Dendritic cell treated with granulocyte-macrophage colony-stimulating factor and Interleukin-4, amounts not matched to agents 40 ng/mL and 50 ng/mL, for 4 days (primary cell): ENCODE measurements around the gene TSTD1.
"Not testable (repeated sequence)": the region's sequence is repeated elsewhere in the genome, so short reads cannot be mapped to it uniquely, and the experiment has no call there.

Source experiments
- H3K27ac Mint-ChIP-seq: one replicate; pipeline ENCODE4 v1.8.0; 2022; ENCODE audit warnings: mild to moderate bottlenecking, mixed read lengths
- H3K27me3 Mint-ChIP-seq: one replicate; pipeline ENCODE4 v1.8.0; 2022; ENCODE audit warnings: mild to moderate bottlenecking, mixed read lengths
- H3K36me3 Mint-ChIP-seq: one replicate; pipeline ENCODE4 v1.8.0; 2022; ENCODE audit warnings: low read depth, mixed read lengths
- H3K4me1 Mint-ChIP-seq: one replicate; pipeline ENCODE4 v1.8.0; 2022; ENCODE audit warnings: low read depth, mixed read lengths
- H3K4me3 Mint-ChIP-seq: one replicate; pipeline ENCODE4 v1.8.0; 2022; ENCODE audit warnings: mild to moderate bottlenecking, moderate library complexity, mixed read lengths
- H3K9me3 Mint-ChIP-seq: one replicate; pipeline ENCODE4 v1.8.0; 2022; ENCODE audit warnings: mixed read lengths
- intact Hi-C: fragments of 100-400 bp; cut with micrococcal nuclease; formaldehyde crosslinking; loops from one replicate; pipeline ENCODE4 v1.15.0; 2022

The TSTD1 gene

GRCh38 chr1:161017756-161018630, 20.8 kb downstream of the TSTD1 start:
- intact Hi-C loops, result no loop called here
- Mint-ChIP-seq H3K27ac (peak overlapping the region; percentile 82), H3K9me3 (no peaks in the 10 kb centered on the region), H3K27me3 (no peaks in the 10 kb centered on the region), H3K36me3 (peaks cover 12% of the 10 kb centered on the region), H3K4me3 (no peak overlapping the region), H3K4me1 (peaks cover 64% of the 10 kb centered on the region)

- H3K27me3 Mint-ChIP-seq, H3K9me3 Mint-ChIP-seq, H3K4me3 Mint-ChIP-seq, intact Hi-C loops: not testable (repeated sequence)
- Mint-ChIP-seq H3K36me3 (peaks cover 12% of the 10 kb centered on the region), H3K27ac (peak overlapping the region; percentile 82), H3K4me1 (peaks cover 65% of the 10 kb centered on the region)
Measured at GRCh38 chr1:161017181-161017580, 21.6 kb downstream of the TSTD1 start.

GRCh38 chr1:161016683-161017082, 22.1 kb downstream of the TSTD1 start:
- peaks cover 68% of the 10 kb centered on the region for H3K4me1 Mint-ChIP-seq
- intact Hi-C loops, H3K9me3 Mint-ChIP-seq, H3K4me3 Mint-ChIP-seq, H3K27me3 Mint-ChIP-seq: not testable (repeated sequence)
- H3K36me3 Mint-ChIP-seq, result peaks cover 12% of the 10 kb centered on the region
- H3K27ac Mint-ChIP-seq, result peak overlapping the region; percentile 68

GRCh38 chr1:161013488-161014230, 25.1 kb downstream of the TSTD1 start:
- H3K9me3 Mint-ChIP-seq, result no peaks in the 10 kb centered on the region

GRCh38 chr1:161013131-161013487, 25.7 kb downstream of the TSTD1 start:
- Mint-ChIP-seq H3K27ac (peak overlapping the region; percentile 99), H3K4me3 (peak overlapping the region; percentile 75), H3K9me3 (no peaks in the 10 kb centered on the region), H3K4me1 (peaks cover 44% of the 10 kb centered on the region), H3K36me3 (no peaks in the 10 kb centered on the region), H3K27me3 (no peaks in the 10 kb centered on the region)
- intact Hi-C loops, result no loop called here

More at GRCh38 chr1:161013488-161014230, 25.1 kb downstream of the TSTD1 start:
- Mint-ChIP-seq H3K4me1 (peaks cover 49% of the 10 kb centered on the region), H3K27ac (peak overlapping the region; percentile 99), H3K36me3 (no peaks in the 10 kb centered on the region), H3K4me3 (peak overlapping the region; percentile 75), H3K27me3 (no peaks in the 10 kb centered on the region)
- intact Hi-C loops, result no loop called here

GRCh38 chr1:161012420-161012819, 26.3 kb downstream of the TSTD1 start:
- Mint-ChIP-seq H3K36me3 (no peaks in the 10 kb centered on the region), H3K27me3 (no peaks in the 10 kb centered on the region), H3K4me1 (peaks cover 37% of the 10 kb centered on the region), H3K27ac (peak overlapping the region; percentile 99), H3K9me3 (no peaks in the 10 kb centered on the region), H3K4me3 (no peak overlapping the region)
- intact Hi-C loops, result no loop called here

GRCh38 chr1:161009602-161010211, 29.1 kb downstream of the TSTD1 start:
- intact Hi-C loops, result no loop called here
- H3K9me3 Mint-ChIP-seq, result no peaks in the 10 kb centered on the region
- peaks cover 6% of the 10 kb centered on the region for H3K36me3 Mint-ChIP-seq
- peaks cover 34% of the 10 kb centered on the region for H3K4me1 Mint-ChIP-seq
- H3K4me3 Mint-ChIP-seq, result no peak overlapping the region
- no peak overlapping the region for H3K27ac Mint-ChIP-seq
- no peaks in the 10 kb centered on the region for H3K27me3 Mint-ChIP-seq

GRCh38 chr1:161008869-161009510, 29.8 kb downstream of the TSTD1 start:
- Mint-ChIP-seq H3K36me3 (peaks cover 6% of the 10 kb centered on the region), H3K27ac (no peak overlapping the region), H3K27me3 (no peaks in the 10 kb centered on the region), H3K9me3 (no peaks in the 10 kb centered on the region), H3K4me1 (peaks cover 31% of the 10 kb centered on the region), H3K4me3 (no peak overlapping the region)
- intact Hi-C loops, result no loop called here

- no peak overlapping the region for H3K4me3 Mint-ChIP-seq
- H3K27ac Mint-ChIP-seq, result no peak overlapping the region
- no peaks in the 10 kb centered on the region for H3K27me3 Mint-ChIP-seq
- H3K4me1 Mint-ChIP-seq, result peaks cover 21% of the 10 kb centered on the region
- H3K36me3 Mint-ChIP-seq, result peaks cover 6% of the 10 kb centered on the region
- intact Hi-C loops, result no loop called here
- H3K9me3 Mint-ChIP-seq, result no peaks in the 10 kb centered on the region
Measured at GRCh38 chr1:161007369-161007768, 31.4 kb downstream of the TSTD1 start.

GRCh38 chr1:161006563-161006962, 32.2 kb downstream of the TSTD1 start:
- H3K27me3 Mint-ChIP-seq, result no peaks in the 10 kb centered on the region
- peaks cover 14% of the 10 kb centered on the region for H3K4me1 Mint-ChIP-seq
- H3K9me3 Mint-ChIP-seq, result no peaks in the 10 kb centered on the region
- H3K4me3 Mint-ChIP-seq, result no peak overlapping the region
- H3K36me3 Mint-ChIP-seq, result peaks cover 6% of the 10 kb centered on the region
- H3K27ac Mint-ChIP-seq, result peak overlapping the region; percentile 23
- intact Hi-C loops, result no loop called here

GRCh38 chr1:161001525-161001924, 37.2 kb downstream of the TSTD1 start:
- no peaks in the 10 kb centered on the region for H3K27me3 Mint-ChIP-seq
- H3K36me3 Mint-ChIP-seq, result peaks cover 43% of the 10 kb centered on the region

GRCh38 chr1:161000736-161001480, 37.9 kb downstream of the TSTD1 start:
- no peak overlapping the region for H3K27ac Mint-ChIP-seq
- peaks cover 15% of the 10 kb centered on the region for H3K4me1 Mint-ChIP-seq
- peaks cover 41% of the 10 kb centered on the region for H3K36me3 Mint-ChIP-seq
- intact Hi-C loops, result no loop called here
- no peaks in the 10 kb centered on the region for H3K9me3 Mint-ChIP-seq
- H3K4me3 Mint-ChIP-seq, result no peak overlapping the region
- H3K27me3 Mint-ChIP-seq, result no peaks in the 10 kb centered on the region

More at GRCh38 chr1:161001525-161001924, 37.2 kb downstream of the TSTD1 start:
- intact Hi-C loops, result no loop called here
- Mint-ChIP-seq H3K4me1 (peaks cover 15% of the 10 kb centered on the region), H3K4me3 (no peak overlapping the region), H3K9me3 (no peaks in the 10 kb centered on the region), H3K27ac (no peak overlapping the region)

GRCh38 chr1:160999376-160999775, 39.4 kb downstream of the TSTD1 start:
- H3K27ac Mint-ChIP-seq, result no peak overlapping the region
- intact Hi-C loops, result no loop called here
- H3K4me1 Mint-ChIP-seq, result peaks cover 10% of the 10 kb centered on the region
- H3K9me3 Mint-ChIP-seq, result no peaks in the 10 kb centered on the region
- peaks cover 1% of the 10 kb centered on the region for H3K27me3 Mint-ChIP-seq
- no peak overlapping the region for H3K4me3 Mint-ChIP-seq
- H3K36me3 Mint-ChIP-seq, result peaks cover 41% of the 10 kb centered on the region
